Measurements from ENCODE around the gene FAM3A.

- TF ChIP-seq CTCF (IDR thresholded peaks at IDR 0.05; ENCODE audit: poor library complexity), result no peak
- no peak for TF ChIP-seq EZH2phosphoT487 (IDR thresholded peaks at IDR 0.05; ENCODE audit: low read depth, severe bottlenecking, unreplicated experiment)
Measured at GRCh38 chrX:154516656-154517100, 646 bp upstream of the FAM3A start.
